Measurements from ENCODE around the gene TCIRG1.

DNA sequence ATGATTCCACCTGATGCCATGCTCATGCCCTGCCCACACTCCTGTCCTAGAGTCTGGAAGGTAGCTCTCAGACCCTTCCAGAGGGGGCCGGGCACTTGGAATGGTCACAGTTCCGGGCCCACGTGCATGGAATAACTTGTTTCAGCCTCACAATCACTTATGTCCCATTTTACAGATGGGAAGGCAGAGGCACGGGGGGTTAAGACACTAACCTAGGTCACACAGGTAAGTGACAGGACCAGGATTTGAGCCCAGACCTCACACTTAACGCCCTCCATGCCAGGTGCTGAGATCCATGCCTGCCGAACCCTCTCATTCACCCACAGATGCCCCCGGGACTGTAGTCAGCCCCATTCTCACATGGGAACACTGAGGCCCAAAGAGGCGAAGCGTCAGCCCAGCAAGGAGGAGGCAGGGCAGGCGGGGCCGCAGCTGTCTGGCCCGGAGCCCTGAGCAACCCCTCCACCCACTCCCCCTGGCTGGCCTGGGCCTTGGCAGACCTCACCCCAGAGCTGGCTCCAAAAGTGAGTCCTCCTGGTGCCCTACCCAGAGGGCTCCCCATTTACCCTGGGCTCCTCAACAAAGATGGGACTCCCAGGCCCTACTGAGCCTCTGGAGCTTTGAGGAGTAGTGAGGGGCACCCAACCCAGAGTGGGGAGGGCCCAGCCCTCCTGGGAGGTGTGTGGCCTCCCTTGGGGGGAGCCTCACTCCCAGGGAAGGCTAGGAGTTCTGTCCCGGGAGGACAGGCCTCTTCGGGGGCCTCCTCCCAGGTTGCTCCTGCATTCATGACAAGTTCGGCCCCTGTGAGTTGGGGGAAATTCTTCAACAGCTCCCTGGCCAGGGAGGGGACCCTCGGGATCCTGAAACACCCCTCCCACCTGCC lies 31.1 kb upstream of the TCIRG1 start:
- TF ChIP-seq, protein P1, sequence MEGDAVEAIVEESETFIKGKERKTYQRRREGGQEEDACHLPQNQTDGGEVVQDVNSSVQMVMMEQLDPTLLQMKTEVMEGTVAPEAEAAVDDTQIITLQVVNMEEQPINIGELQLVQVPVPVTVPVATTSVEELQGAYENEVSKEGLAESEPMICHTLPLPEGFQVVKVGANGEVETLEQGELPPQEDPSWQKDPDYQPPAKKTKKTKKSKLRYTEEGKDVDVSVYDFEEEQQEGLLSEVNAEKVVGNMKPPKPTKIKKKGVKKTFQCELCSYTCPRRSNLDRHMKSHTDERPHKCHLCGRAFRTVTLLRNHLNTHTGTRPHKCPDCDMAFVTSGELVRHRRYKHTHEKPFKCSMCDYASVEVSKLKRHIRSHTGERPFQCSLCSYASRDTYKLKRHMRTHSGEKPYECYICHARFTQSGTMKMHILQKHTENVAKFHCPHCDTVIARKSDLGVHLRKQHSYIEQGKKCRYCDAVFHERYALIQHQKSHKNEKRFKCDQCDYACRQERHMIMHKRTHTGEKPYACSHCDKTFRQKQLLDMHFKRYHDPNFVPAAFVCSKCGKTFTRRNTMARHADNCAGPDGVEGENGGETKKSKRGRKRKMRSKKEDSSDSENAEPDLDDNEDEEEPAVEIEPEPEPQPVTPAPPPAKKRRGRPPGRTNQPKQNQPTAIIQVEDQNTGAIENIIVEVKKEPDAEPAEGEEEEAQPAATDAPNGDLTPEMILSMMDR (IDR thresholded peaks at IDR 0.05): no peak
- TF ChIP-seq EP300 (IDR thresholded peaks at IDR 0.05): no peak
- no peak for TF ChIP-seq POLR2A (IDR thresholded peaks at IDR 0.05)
- no peak for TF ChIP-seq POLR2AphosphoS5 (IDR thresholded peaks at IDR 0.05)

Measured in upper lobe of left lung (tissue), 4 donors.